Sigmoid colon (tissue), 4 donors: Measurements from ENCODE around the gene FOSL1.

Experiments used
- EP300 ChIP-seq, 4 donors: sonication (generic); formaldehyde crosslinking; IDR thresholded peaks; one replicate each; pipeline ENCODE4 v1.6.1; 2017; ENCODE audit warnings: antibody characterized with exemption in 4 of 4
- POLR2A ChIP-seq, 2 donors: fragments of 450-650 bp; IDR thresholded peaks; one replicate each; pipeline ENCODE4 v1.6.1; 2016; ENCODE audit warnings: antibody characterized with exemption in 2 of 2, mild to moderate bottlenecking in 2 of 2, moderate library complexity in 2 of 2
- POLR2AphosphoS5 ChIP-seq, 4 donors: sonication (generic); formaldehyde crosslinking; IDR thresholded peaks; one replicate each; pipeline ENCODE4 v1.6.1; 2017; ENCODE audit warnings: antibody characterized with exemption in 4 of 4
- TF ChIP-seq, protein P1 (sequence below), 4 experiments: fragments of 450-650 bp in 3 of 4; fragments of 200-600 bp in 1 of 4; IDR thresholded peaks; one replicate each; pipeline ENCODE4 v1.5.1; 2016 to 2019; ENCODE audit warnings: antibody characterized with exemption in 4 of 4, mild to moderate bottlenecking in 3 of 4, moderate library complexity in 2 of 4

DNA sequence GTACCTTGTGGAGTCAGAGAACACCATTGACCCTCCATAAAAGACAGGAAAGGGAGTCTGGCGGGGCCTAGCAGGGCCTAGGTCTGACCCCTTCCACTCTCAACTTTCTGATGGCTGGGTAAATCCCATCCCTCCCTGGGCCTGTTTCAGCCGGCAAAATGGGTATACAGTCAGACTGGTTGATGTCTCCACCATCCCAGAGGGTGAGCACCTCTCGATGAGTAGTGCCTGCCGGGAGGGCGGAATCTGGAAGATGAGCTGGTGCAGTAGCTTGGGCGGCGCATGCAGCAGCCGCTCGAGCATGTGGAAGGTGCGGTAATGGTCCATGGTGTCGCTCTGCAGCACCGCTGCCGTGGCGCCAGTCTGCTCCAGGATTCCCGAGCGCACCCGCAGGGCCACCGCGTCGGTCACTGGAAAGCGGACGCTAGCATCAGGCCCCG, 12.4 kb downstream of the FOSL1 start:
- TF ChIP-seq POLR2AphosphoS5 (IDR thresholded peaks at IDR 0.05): no peak
- TF ChIP-seq, protein P1, sequence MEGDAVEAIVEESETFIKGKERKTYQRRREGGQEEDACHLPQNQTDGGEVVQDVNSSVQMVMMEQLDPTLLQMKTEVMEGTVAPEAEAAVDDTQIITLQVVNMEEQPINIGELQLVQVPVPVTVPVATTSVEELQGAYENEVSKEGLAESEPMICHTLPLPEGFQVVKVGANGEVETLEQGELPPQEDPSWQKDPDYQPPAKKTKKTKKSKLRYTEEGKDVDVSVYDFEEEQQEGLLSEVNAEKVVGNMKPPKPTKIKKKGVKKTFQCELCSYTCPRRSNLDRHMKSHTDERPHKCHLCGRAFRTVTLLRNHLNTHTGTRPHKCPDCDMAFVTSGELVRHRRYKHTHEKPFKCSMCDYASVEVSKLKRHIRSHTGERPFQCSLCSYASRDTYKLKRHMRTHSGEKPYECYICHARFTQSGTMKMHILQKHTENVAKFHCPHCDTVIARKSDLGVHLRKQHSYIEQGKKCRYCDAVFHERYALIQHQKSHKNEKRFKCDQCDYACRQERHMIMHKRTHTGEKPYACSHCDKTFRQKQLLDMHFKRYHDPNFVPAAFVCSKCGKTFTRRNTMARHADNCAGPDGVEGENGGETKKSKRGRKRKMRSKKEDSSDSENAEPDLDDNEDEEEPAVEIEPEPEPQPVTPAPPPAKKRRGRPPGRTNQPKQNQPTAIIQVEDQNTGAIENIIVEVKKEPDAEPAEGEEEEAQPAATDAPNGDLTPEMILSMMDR (IDR thresholded peaks at IDR 0.05): no peak
- TF ChIP-seq EP300 (IDR thresholded peaks at IDR 0.05): no peak
- no peak for TF ChIP-seq POLR2A (IDR thresholded peaks at IDR 0.05)
